ENCODE measurements around the gene PLXNA4. TPM values are rescaled to one million over a fixed set of nuclear protein-coding genes. Genes with fewer than 3 reads are reported as not detected.

Gene PLXNA4
- polyA plus RNA-seq, 1 experiment: 0.22 TPM

- Histone ChIP-seq H3K36me3 (ENCODE audit: control insufficient read depth, insufficient read depth, low read length) (no peaks in the 10 kb centered on the region), H3K27me3 (ENCODE audit: control insufficient read depth, insufficient read depth, low read length) (no peaks in the 10 kb centered on the region; the same call in 1 of the 2 replicates), H3K4me3 (ENCODE audit: low read depth, low read length) (no peak overlapping the region)
- POLR2A ChIA-PET: no interaction called here
- CTCF ChIA-PET: interaction anchor here (1.0 kb wide), 1 partner anchor 10 kb away, joined by 3 read pairs; no protein-coding TSS in a partner anchor
- TF ChIP-seq CTCF (IDR thresholded peaks at IDR 0.05; ENCODE audit: insufficient read depth, low read depth, low read length): no peak
- DNase-seq (ENCODE audit: low read depth): no peak
Observed at GRCh38 chr7:132328047-132328620, 248.1 kb downstream of the PLXNA4 start.

GRCh38 chr7:132326878-132327589, 249.2 kb downstream of the PLXNA4 start:
- no peaks in the 10 kb centered on the region; the same call in 1 of the 2 replicates for H3K27me3 ChIP-seq (ENCODE audit: control insufficient read depth, insufficient read depth, low read length)
- no peaks in the 10 kb centered on the region for H3K36me3 ChIP-seq (ENCODE audit: control insufficient read depth, insufficient read depth, low read length)
- H3K4me3 ChIP-seq (ENCODE audit: low read depth, low read length): no peak overlapping the region
- no peak for DNase-seq (ENCODE audit: low read depth)
- POLR2A ChIA-PET: no interaction called here
- TF ChIP-seq CTCF (IDR thresholded peaks at IDR 0.05; ENCODE audit: insufficient read depth, low read depth, low read length): no peak
- CTCF ChIA-PET: no interaction called here

- no peak overlapping the region for H3K4me3 ChIP-seq (ENCODE audit: low read depth, low read length)
- TF ChIP-seq CTCF (IDR thresholded peaks at IDR 0.05; ENCODE audit: insufficient read depth, low read depth, low read length): no peak
- peaks cover 3% of the 10 kb centered on the region; the same call in 1 of the 2 replicates for H3K27me3 ChIP-seq (ENCODE audit: control insufficient read depth, insufficient read depth, low read length)
- CTCF ChIA-PET: no interaction called here
- POLR2A ChIA-PET: no interaction called here
- H3K36me3 ChIP-seq (ENCODE audit: control insufficient read depth, insufficient read depth, low read length): no peaks in the 10 kb centered on the region
- DNase-seq (ENCODE audit: low read depth): no peak
Observed at GRCh38 chr7:132322970-132323369, 253.3 kb downstream of the PLXNA4 start.

GRCh38 chr7:132321387-132321786, 254.9 kb downstream of the PLXNA4 start:
- DNase-seq (ENCODE audit: low read depth): no peak
- Histone ChIP-seq H3K4me3 (ENCODE audit: low read depth, low read length) (no peak overlapping the region), H3K27me3 (ENCODE audit: control insufficient read depth, insufficient read depth, low read length) (peaks cover 3% of the 10 kb centered on the region; the same call in 1 of the 2 replicates), H3K36me3 (ENCODE audit: control insufficient read depth, insufficient read depth, low read length) (no peaks in the 10 kb centered on the region)
- TF ChIP-seq CTCF (IDR thresholded peaks at IDR 0.05; ENCODE audit: insufficient read depth, low read depth, low read length): 0 out of 2 replicates have a peak, but pooled peaks have one; percentile 6
- ChIA-PET POLR2A (no interaction called here), CTCF (no interaction called here)

GRCh38 chr7:132319481-132319880, 256.8 kb downstream of the PLXNA4 start:
- peaks cover 3% of the 10 kb centered on the region; the same call in 1 of the 2 replicates for H3K27me3 ChIP-seq (ENCODE audit: control insufficient read depth, insufficient read depth, low read length)
- no peaks in the 10 kb centered on the region for H3K36me3 ChIP-seq (ENCODE audit: control insufficient read depth, insufficient read depth, low read length)
- ChIA-PET CTCF (interaction anchor here (0.6 to 2.3 kb wide), 12 partner anchors 10 to 1821 kb away, joined by 3 to 21 read pairs (median 5); no protein-coding TSS in a partner anchor), POLR2A (no interaction called here)
- H3K4me3 ChIP-seq (ENCODE audit: low read depth, low read length): no peak overlapping the region
- no peak for DNase-seq (ENCODE audit: low read depth)
- TF ChIP-seq CTCF (IDR thresholded peaks at IDR 0.05; ENCODE audit: insufficient read depth, low read depth, low read length): no peak
